H9 (cell line): ENCODE data around the gene IMMP2L. TPM values are rescaled to one million over a fixed set of nuclear protein-coding genes. Genes with fewer than 3 reads are reported as not detected.

Source experiments
- DNase-seq: peaks from one replicate; pipeline ENCODE4 v3.0.0-alpha.2; 2017
- H2AFZ ChIP-seq: one replicate; pipeline ENCODE4 v1.6.1; 2013; ENCODE audit warnings: mild to moderate bottlenecking, low read length, control low read depth, moderate library complexity
- H2AK5ac ChIP-seq: 2 replicates; pipeline ENCODE4 v1.6.1; 2013; ENCODE audit warnings: low read length, control low read depth, mixed read lengths; ENCODE audit not compliant: insufficient read length
- H2BK120ac ChIP-seq: one replicate; pipeline ENCODE4 v1.6.1; 2013; ENCODE audit warnings: low read depth, mild to moderate bottlenecking, low read length, control low read depth, inconsistent platforms; ENCODE audit not compliant: poor library complexity, severe bottlenecking
- H2BK12ac ChIP-seq: 2 replicates; pipeline ENCODE4 v1.6.1; 2013; ENCODE audit warnings: low read length, control low read depth, mixed read lengths, low read depth; ENCODE audit not compliant: insufficient read length
- H2BK15ac ChIP-seq: 2 replicates; pipeline ENCODE4 v1.6.1; 2013; ENCODE audit warnings: low read depth, low read length, control low read depth
- H2BK20ac ChIP-seq: one replicate; pipeline ENCODE4 v1.6.1; 2013; ENCODE audit warnings: low read depth, mild to moderate bottlenecking, low read length, control low read depth, inconsistent platforms; ENCODE audit not compliant: poor library complexity, severe bottlenecking
- H2BK5ac ChIP-seq: 2 replicates; pipeline ENCODE4 v1.6.1; 2013; ENCODE audit warnings: low read length, control low read depth, mixed read lengths; ENCODE audit not compliant: insufficient read length
- H3K14ac ChIP-seq: 2 replicates; pipeline ENCODE4 v1.6.1; 2013; ENCODE audit warnings: low read length, control low read depth; ENCODE audit not compliant: insufficient read depth
- H3K18ac ChIP-seq: 2 replicates; pipeline ENCODE4 v1.6.1; 2013; ENCODE audit warnings: low read depth, mild to moderate bottlenecking, mixed read lengths, low read length, control low read depth; ENCODE audit not compliant: insufficient read length
- H3K23ac ChIP-seq: 2 replicates; pipeline ENCODE4 v1.6.1; 2013; ENCODE audit warnings: low read length, control low read depth, mixed read lengths, low read depth; ENCODE audit not compliant: insufficient read length
- H3K23me2 ChIP-seq: 2 replicates; pipeline ENCODE4 v1.6.1; 2013; ENCODE audit warnings: low read depth, mild to moderate bottlenecking, mixed read lengths, low read length, control low read depth; ENCODE audit not compliant: insufficient read length, poor library complexity, severe bottlenecking
- H3K27ac ChIP-seq: 2 replicates; pipeline ENCODE4 v1.5.1; 2013; ENCODE audit warnings: low read length, control low read depth, mixed read lengths, low read depth; ENCODE audit not compliant: insufficient read length
- H3K27me3 ChIP-seq: 2 replicates; pipeline ENCODE4 v1.6.1; 2013; ENCODE audit warnings: low read length, control low read depth, inconsistent platforms; ENCODE audit not compliant: insufficient read depth
- H3K4ac ChIP-seq: 2 replicates; pipeline ENCODE4 v1.6.1; 2013; ENCODE audit warnings: low read depth, mild to moderate bottlenecking, control low read depth, inconsistent platforms, low read length, moderate library complexity
- H3K4me1 ChIP-seq: 2 replicates; pipeline ENCODE4 v1.6.1; 2013; ENCODE audit warnings: low read length, control low read depth, inconsistent platforms; ENCODE audit not compliant: insufficient read depth
- H3K4me2 ChIP-seq: 2 replicates; pipeline ENCODE4 v1.6.1; 2013; ENCODE audit warnings: low read length, control low read depth, mixed read lengths; ENCODE audit not compliant: insufficient read length, insufficient read depth
- H3K56ac ChIP-seq: 2 replicates; pipeline ENCODE4 v1.6.1; 2013; ENCODE audit warnings: low read depth, mild to moderate bottlenecking, mixed read lengths, low read length, control low read depth; ENCODE audit not compliant: insufficient read length
- H3K79me1 ChIP-seq: 2 replicates; pipeline ENCODE4 v1.6.1; 2013; ENCODE audit warnings: low read depth, mild to moderate bottlenecking, moderate library complexity, low read length, control low read depth, inconsistent platforms; ENCODE audit not compliant: insufficient read depth, poor library complexity, severe bottlenecking
- H3K79me2 ChIP-seq: 2 replicates; pipeline ENCODE4 v1.6.1; 2013; ENCODE audit warnings: low read length, control low read depth, inconsistent platforms; ENCODE audit not compliant: insufficient read depth
- H3K9ac ChIP-seq: 2 replicates; pipeline ENCODE4 v1.6.1; 2013; ENCODE audit warnings: low read length, control low read depth, mixed read lengths; ENCODE audit not compliant: insufficient read length; ENCODE audit errors: extremely low read depth
- H3K9me3 ChIP-seq: one replicate; pipeline ENCODE4 v1.6.1; 2013; ENCODE audit warnings: low read depth, low read length, inconsistent platforms; ENCODE audit not compliant: control insufficient read depth
- H3T11ph ChIP-seq: one replicate; pipeline ENCODE4 v1.6.1; 2013; ENCODE audit warnings: mild to moderate bottlenecking, low read length, control low read depth, inconsistent platforms
- H4K20me1 ChIP-seq: one replicate; pipeline ENCODE4 v1.6.1; 2013; ENCODE audit not compliant: control insufficient read depth, insufficient read length, insufficient read depth
- H4K5ac ChIP-seq: 2 replicates; pipeline ENCODE4 v1.6.1; 2013; ENCODE audit warnings: low read depth, mild to moderate bottlenecking, mixed read lengths, low read length, control low read depth; ENCODE audit not compliant: insufficient read length
- H4K8ac ChIP-seq: replicated peaks from 2 replicates; pipeline ENCODE4 v1.6.1; 2013; ENCODE audit warnings: low read length, control low read depth, mixed read lengths, low read depth; ENCODE audit not compliant: insufficient read length
- H4K91ac ChIP-seq: 2 replicates; pipeline ENCODE4 v1.6.1; 2013; ENCODE audit warnings: low read depth, mild to moderate bottlenecking, moderate library complexity, mixed read lengths, low read length, control low read depth; ENCODE audit not compliant: insufficient read length
- H3K27ac Mint-ChIP-seq, 3 experiments: 2 replicates in 2 of 3; 3 replicates in 1 of 3; pipeline ENCODE4 v1.8.0; 2020 to 2021; ENCODE audit warnings: mixed read lengths in 3 of 3, mild to moderate bottlenecking in 1 of 3, moderate library complexity in 1 of 3
- H3K27me3 Mint-ChIP-seq: 2 replicates; pipeline ENCODE4 v1.8.0; 2021; ENCODE audit warnings: low read depth, mild to moderate bottlenecking, moderate library complexity, mixed read lengths
- H3K36me3 Mint-ChIP-seq, 3 experiments: 2 replicates in 2 of 3; 3 replicates in 1 of 3; pipeline ENCODE4 v1.8.0; 2020 to 2021; ENCODE audit warnings: low read depth in 3 of 3, mixed read lengths in 3 of 3; ENCODE audit not compliant: insufficient read depth in 1 of 3
- H3K4me1 Mint-ChIP-seq, 2 experiments: 2 replicates each; pipeline ENCODE4 v1.8.0; 2020; ENCODE audit warnings: mixed read lengths in 2 of 2
- H3K4me3 Mint-ChIP-seq, 2 experiments: 2 replicates in 1 of 2; 3 replicates in 1 of 2; pipeline ENCODE4 v1.8.0; 2020 to 2021; ENCODE audit warnings: mild to moderate bottlenecking in 2 of 2, mixed read lengths in 2 of 2, moderate library complexity in 1 of 2
- H3K9me3 Mint-ChIP-seq, 2 experiments: 2 replicates in 1 of 2; 3 replicates in 1 of 2; pipeline ENCODE4 v1.8.0; 2020; ENCODE audit warnings: mild to moderate bottlenecking in 2 of 2, mixed read lengths in 2 of 2, moderate library complexity in 1 of 2
- WGBS: extraction: QIAGEN DNeasy Blood & Tissue Kit; methylation state at CpG from one replicate; pipeline ENCODE4 v1.1.7; 2013; ENCODE audit warnings: missing lambda C conversion rate, low lambda C conversion rate, mixed read lengths; ENCODE audit not compliant: insufficient read length; ENCODE audit errors: extremely low coverage; 5-methylcytosine and 5-hydroxymethylcytosine counted together
- total RNA-seq: library from RNA; stranded (reverse); gene quantifications from 2 replicates; pipeline ENCODE4 v1.2.1, GENCODE V29; 2021
- TF ChIP-seq, protein P1 (sequence below): fragments of 200-600 bp; sonication (generic); conservative IDR thresholded peaks from 3 replicates; pipeline ENCODE4 v1.8.0; 2021; ENCODE audit warnings: antibody characterized with exemption, mild to moderate bottlenecking

The IMMP2L gene
- total RNA-seq, 1 experiment from 2014 or later, result 14.7 TPM

DNA sequence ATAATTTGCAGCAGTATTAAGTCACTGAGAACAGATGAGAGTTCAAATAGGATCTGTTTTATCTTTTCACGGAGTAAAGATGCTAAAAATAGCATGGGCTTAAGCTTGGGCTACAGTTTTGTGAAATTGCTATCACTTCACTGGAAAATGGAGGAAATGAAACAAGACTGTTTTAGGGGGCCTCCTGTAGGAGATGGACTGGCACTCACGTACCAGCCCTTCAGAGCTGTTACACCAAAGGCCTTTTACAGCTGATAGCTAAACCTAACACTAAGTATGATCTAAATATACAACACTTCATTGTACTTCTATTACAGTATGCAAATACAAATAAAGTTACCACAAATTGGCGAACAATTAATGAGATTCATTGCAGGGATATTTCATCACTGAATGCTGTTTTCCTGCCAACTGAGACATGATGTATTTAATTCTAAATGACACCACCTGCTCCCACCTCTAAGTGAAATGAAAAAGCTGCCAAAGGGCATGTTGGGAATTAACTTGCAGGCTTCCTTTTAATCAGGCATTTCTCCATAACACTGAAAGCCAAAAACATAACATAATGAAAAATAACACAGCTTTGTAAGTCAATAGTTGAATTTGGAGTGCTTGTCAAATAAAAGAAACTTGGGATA lies 775.8 kb downstream of the IMMP2L start:
- Histone ChIP-seq H2BK12ac (no peak overlapping the region), H3K23ac (no peak overlapping the region), H3K27me3 (no peaks in the 10 kb centered on the region), H2BK120ac (no peak overlapping the region), H4K20me1 (no peaks in the 10 kb centered on the region), H3K23me2 (no peaks in the 10 kb centered on the region), H3K9ac (no peak overlapping the region), H3K4me1 (no peaks in the 10 kb centered on the region), H3K18ac (no peak overlapping the region), H2BK20ac (no peak overlapping the region), H4K5ac (no peak overlapping the region), H3K4me2 (no peak overlapping the region), H3K4ac (no peak overlapping the region), H3K79me2 (no peaks in the 10 kb centered on the region), H3T11ph (no peak overlapping the region), H2BK15ac (no peak overlapping the region), H4K91ac (no peak overlapping the region), H3K14ac (no peak overlapping the region), H2AK5ac (no peak overlapping the region), H4K8ac (no peak overlapping the region), H3K27ac (no peak overlapping the region), H3K56ac (no peak overlapping the region), H3K9me3 (no peaks in the 10 kb centered on the region), H2BK5ac (no peak overlapping the region), H2AFZ (no peak overlapping the region), H3K79me1 (no peaks in the 10 kb centered on the region)
- 0 out of 4 replicates have a peak, but pooled peaks cover 0 to 2% of the 10 kb centered on the region in 2 experiments for H3K4me1 Mint-ChIP-seq
- H3K27ac Mint-ChIP-seq, result no peak overlapping the region
- no CpG with 5 or more reads among the region's 3 CpGs for WGBS
- DNase-seq, result no peak
- TF ChIP-seq, protein P1, sequence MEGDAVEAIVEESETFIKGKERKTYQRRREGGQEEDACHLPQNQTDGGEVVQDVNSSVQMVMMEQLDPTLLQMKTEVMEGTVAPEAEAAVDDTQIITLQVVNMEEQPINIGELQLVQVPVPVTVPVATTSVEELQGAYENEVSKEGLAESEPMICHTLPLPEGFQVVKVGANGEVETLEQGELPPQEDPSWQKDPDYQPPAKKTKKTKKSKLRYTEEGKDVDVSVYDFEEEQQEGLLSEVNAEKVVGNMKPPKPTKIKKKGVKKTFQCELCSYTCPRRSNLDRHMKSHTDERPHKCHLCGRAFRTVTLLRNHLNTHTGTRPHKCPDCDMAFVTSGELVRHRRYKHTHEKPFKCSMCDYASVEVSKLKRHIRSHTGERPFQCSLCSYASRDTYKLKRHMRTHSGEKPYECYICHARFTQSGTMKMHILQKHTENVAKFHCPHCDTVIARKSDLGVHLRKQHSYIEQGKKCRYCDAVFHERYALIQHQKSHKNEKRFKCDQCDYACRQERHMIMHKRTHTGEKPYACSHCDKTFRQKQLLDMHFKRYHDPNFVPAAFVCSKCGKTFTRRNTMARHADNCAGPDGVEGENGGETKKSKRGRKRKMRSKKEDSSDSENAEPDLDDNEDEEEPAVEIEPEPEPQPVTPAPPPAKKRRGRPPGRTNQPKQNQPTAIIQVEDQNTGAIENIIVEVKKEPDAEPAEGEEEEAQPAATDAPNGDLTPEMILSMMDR, result no peak
- H3K27me3 Mint-ChIP-seq, result no peaks in the 10 kb centered on the region
- no peak overlapping the region for H3K4me3 Mint-ChIP-seq
- no peaks in the 10 kb centered on the region for H3K36me3 Mint-ChIP-seq
- H3K9me3 Mint-ChIP-seq, result no peaks in the 10 kb centered on the region
